DMS 273 (cell line): ENCODE results near the gene TSLP.

Experiments
- DNase-seq: peaks from one replicate; lab custom pipeline; 2025; ENCODE audit not compliant: unreplicated experiment; lab: John Stamatoyannopoulos, UW

Gene TSLP

GRCh38 chr5:111071413-111071812 lies at the start of gene TSLP:
TSS of gene TSLP (plus strand) at chr5:111071713. CDS start at chr5:111071891, 178 bp downstream.
- peak; percentile 12 for DNase-seq

- no peak for DNase-seq
Observed at GRCh38 chr5:111022301-111022700, 49.2 kb upstream of the TSLP start.

GRCh38 chr5:111028865-111029264 lies 42.6 kb upstream of the TSLP start:
- DNase-seq = no peak

- peak; percentile 43 for DNase-seq
Observed at GRCh38 chr5:111043712-111044506, 27.6 kb upstream of the TSLP start.

- no peak for DNase-seq
Observed at GRCh38 chr5:111058064-111058463, 13.4 kb upstream of the TSLP start.

GRCh38 chr5:111060169-111060568 lies 11.3 kb upstream of the TSLP start:
- DNase-seq = no peak

GRCh38 chr5:111061618-111062017 lies 9.9 kb upstream of the TSLP start:
- DNase-seq = no peak

GRCh38 chr5:111063709-111064322 lies 7.7 kb upstream of the TSLP start:
- DNase-seq = peak; percentile 42

GRCh38 chr5:111066261-111066938 lies 5.1 kb upstream of the TSLP start:
- DNase-seq = no peak

GRCh38 chr5:111068213-111068612 lies 3.3 kb upstream of the TSLP start:
- DNase-seq = no peak

GRCh38 chr5:111069839-111070238 lies 1.7 kb upstream of the TSLP start:
- no peak for DNase-seq

- DNase-seq = no peak
Observed at GRCh38 chr5:111070272-111071134, 1.0 kb upstream of the TSLP start.

- peak; percentile 79 for DNase-seq
Observed at GRCh38 chr5:111072949-111073682, 1.6 kb downstream of the TSLP start.

- DNase-seq = no peak
Observed at GRCh38 chr5:111074244-111074643, 2.7 kb downstream of the TSLP start.

- DNase-seq = peak; percentile 27
Observed at GRCh38 chr5:111075520-111075919, 4.0 kb downstream of the TSLP start.

GRCh38 chr5:111076091-111076490 lies 4.6 kb downstream of the TSLP start:
- no peak for DNase-seq

GRCh38 chr5:111077678-111078077 lies 6.2 kb downstream of the TSLP start:
- no peak for DNase-seq

GRCh38 chr5:111079846-111080245 lies 8.3 kb downstream of the TSLP start:
- DNase-seq = no peak

- DNase-seq = no peak
Observed at GRCh38 chr5:111083323-111083722, 11.8 kb downstream of the TSLP start.

GRCh38 chr5:111092062-111092853 lies 20.7 kb downstream of the TSLP start, which contains the start of gene WDR36:
TSS of gene WDR36 (plus strand) at chr5:111092348. CDS start at chr5:111092457, 109 bp downstream.
- peak; percentile 97 for DNase-seq
